ENCODE data around the gene HAGH. TPM values are rescaled to one million over a fixed set of nuclear protein-coding genes. Genes with fewer than 3 reads are reported as not detected.

Gene HAGH
- total RNA-seq, 1 experiment from 2014 or later: 36.0 TPM

DNA sequence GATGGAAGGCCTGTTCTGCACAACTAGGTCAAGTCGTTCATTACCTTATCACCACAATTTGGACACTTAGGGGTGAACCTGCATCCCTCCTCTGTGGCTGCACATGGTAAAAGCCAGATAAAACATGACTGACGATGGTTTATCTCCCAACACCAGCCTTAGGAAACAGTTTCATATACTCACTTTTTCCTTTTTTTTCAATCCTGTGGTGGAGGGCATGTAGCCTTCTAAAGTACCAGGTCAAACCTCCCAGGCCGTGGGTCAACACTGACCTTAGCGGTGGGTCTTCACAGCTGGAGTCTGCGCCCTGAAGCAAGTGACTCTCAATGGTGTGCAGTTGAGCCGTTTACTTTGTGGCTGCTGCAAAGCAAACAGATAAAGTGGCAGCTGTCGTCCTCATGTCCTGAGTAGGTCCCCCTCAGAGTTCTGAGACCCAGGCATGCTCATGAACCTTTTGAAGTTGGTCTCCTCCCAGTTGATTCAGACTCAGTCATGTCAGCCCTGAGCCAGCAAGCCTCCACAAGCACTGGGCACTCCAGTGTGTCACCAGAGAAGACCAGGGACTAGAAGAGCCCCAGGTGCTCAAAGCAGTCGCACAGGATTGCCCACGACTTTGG is 6.3 kb upstream of the HAGH start:
- H3K4me3 Mint-ChIP-seq: no peak overlapping the region
- H3K4me1 Mint-ChIP-seq: peaks cover 10% of the 10 kb centered on the region; the same call in 1 of the 2 replicates

DNA sequence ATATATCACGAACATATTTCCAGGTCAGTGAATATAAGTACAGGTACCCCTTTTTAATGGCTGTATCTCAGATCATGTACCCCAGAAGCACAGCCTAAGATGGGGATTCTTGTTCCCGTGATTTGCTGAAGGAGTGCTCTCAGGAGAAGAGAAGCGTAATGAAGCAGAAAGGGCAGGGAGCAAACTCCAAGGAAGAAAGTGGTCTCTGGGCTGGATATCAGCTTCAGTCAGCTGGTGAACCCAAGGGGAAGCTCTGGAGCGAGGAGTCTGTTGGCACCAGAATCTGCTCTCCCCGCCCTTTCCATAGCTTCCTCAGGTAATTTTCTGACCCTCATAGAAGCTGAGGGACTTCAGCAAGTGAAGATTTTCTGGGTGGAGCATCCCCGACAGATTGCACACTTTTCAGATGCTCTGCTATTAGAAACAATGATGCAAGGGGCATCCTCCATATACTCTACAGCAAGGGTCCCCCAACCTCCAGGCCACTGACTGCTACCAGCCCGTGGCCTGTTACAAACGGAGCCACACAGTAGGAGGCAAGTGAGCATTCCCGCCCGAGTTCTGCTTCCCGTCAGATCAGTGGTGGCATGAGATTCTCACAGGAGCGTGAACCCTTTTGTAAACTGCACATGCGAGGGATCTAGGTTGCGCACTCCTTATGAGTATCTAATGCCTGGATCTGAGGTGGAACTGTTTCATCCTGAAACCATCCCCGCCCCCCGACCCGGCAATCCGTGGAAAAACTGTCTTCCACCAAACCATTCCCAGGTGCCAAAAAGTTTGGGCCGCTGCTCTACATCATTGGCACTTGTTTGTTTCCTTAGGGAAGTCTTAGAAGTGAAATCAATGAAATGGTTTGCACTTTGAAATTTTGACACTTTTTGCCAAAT is 4.8 kb upstream of the HAGH start:
- CTCF ChIA-PET: no interaction called here
- peaks cover 3% of the 10 kb centered on the region for H3K27me3 Mint-ChIP-seq (ENCODE audit: low read depth)
- H3K4me1 Mint-ChIP-seq: peaks cover 15% of the 10 kb centered on the region
- no peak for DNase-seq (ENCODE audit: low spot score)
- no peaks in the 10 kb centered on the region for H3K36me3 Mint-ChIP-seq
- POLR2A ChIA-PET: no interaction called here
- TF ChIP-seq, protein P1, sequence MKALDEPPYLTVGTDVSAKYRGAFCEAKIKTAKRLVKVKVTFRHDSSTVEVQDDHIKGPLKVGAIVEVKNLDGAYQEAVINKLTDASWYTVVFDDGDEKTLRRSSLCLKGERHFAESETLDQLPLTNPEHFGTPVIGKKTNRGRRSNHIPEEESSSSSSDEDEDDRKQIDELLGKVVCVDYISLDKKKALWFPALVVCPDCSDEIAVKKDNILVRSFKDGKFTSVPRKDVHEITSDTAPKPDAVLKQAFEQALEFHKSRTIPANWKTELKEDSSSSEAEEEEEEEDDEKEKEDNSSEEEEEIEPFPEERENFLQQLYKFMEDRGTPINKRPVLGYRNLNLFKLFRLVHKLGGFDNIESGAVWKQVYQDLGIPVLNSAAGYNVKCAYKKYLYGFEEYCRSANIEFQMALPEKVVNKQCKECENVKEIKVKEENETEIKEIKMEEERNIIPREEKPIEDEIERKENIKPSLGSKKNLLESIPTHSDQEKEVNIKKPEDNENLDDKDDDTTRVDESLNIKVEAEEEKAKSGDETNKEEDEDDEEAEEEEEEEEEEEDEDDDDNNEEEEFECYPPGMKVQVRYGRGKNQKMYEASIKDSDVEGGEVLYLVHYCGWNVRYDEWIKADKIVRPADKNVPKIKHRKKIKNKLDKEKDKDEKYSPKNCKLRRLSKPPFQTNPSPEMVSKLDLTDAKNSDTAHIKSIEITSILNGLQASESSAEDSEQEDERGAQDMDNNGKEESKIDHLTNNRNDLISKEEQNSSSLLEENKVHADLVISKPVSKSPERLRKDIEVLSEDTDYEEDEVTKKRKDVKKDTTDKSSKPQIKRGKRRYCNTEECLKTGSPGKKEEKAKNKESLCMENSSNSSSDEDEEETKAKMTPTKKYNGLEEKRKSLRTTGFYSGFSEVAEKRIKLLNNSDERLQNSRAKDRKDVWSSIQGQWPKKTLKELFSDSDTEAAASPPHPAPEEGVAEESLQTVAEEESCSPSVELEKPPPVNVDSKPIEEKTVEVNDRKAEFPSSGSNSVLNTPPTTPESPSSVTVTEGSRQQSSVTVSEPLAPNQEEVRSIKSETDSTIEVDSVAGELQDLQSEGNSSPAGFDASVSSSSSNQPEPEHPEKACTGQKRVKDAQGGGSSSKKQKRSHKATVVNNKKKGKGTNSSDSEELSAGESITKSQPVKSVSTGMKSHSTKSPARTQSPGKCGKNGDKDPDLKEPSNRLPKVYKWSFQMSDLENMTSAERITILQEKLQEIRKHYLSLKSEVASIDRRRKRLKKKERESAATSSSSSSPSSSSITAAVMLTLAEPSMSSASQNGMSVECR (CRISPR knock-in tag; IDR thresholded peaks at IDR 0.05; ENCODE audit: borderline replicate concordance): no peak
- TF ChIP-seq JAZF1 (CRISPR knock-in tag; IDR thresholded peaks at IDR 0.05) (no peak), GTF2I (CRISPR knock-in tag; conservative IDR thresholded peaks at IDR 0.05) (no peak), SMAD3 (CRISPR knock-in tag; IDR thresholded peaks at IDR 0.05; ENCODE audit: borderline replicate concordance) (no peak), SP1 (CRISPR knock-in tag; conservative IDR thresholded peaks at IDR 0.05) (no peak), ZNF138 (CRISPR knock-in tag; conservative IDR thresholded peaks at IDR 0.05) (no peak)
- TF ChIP-seq, protein P2, sequence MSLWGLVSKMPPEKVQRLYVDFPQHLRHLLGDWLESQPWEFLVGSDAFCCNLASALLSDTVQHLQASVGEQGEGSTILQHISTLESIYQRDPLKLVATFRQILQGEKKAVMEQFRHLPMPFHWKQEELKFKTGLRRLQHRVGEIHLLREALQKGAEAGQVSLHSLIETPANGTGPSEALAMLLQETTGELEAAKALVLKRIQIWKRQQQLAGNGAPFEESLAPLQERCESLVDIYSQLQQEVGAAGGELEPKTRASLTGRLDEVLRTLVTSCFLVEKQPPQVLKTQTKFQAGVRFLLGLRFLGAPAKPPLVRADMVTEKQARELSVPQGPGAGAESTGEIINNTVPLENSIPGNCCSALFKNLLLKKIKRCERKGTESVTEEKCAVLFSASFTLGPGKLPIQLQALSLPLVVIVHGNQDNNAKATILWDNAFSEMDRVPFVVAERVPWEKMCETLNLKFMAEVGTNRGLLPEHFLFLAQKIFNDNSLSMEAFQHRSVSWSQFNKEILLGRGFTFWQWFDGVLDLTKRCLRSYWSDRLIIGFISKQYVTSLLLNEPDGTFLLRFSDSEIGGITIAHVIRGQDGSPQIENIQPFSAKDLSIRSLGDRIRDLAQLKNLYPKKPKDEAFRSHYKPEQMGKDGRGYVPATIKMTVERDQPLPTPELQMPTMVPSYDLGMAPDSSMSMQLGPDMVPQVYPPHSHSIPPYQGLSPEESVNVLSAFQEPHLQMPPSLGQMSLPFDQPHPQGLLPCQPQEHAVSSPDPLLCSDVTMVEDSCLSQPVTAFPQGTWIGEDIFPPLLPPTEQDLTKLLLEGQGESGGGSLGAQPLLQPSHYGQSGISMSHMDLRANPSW (CRISPR knock-in tag; conservative IDR thresholded peaks at IDR 0.05; ENCODE audit: low read depth): no peak
- TF ChIP-seq, protein P3, sequence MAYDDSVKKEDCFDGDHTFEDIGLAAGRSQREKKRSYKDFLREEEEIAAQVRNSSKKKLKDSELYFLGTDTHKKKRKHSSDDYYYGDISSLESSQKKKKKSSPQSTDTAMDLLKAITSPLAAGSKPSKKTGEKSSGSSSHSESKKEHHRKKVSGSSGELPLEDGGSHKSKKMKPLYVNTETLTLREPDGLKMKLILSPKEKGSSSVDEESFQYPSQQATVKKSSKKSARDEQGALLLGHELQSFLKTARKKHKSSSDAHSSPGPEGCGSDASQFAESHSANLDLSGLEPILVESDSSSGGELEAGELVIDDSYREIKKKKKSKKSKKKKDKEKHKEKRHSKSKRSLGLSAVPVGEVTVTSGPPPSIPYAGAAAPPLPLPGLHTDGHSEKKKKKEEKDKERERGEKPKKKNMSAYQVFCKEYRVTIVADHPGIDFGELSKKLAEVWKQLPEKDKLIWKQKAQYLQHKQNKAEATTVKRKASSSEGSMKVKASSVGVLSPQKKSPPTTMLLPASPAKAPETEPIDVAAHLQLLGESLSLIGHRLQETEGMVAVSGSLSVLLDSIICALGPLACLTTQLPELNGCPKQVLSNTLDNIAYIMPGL (CRISPR knock-in tag; IDR thresholded peaks at IDR 0.05): no peak
- no peak overlapping the region for H3K4me3 Mint-ChIP-seq
- no peaks in the 10 kb centered on the region for H3K9me3 Mint-ChIP-seq
- no peak for ATAC-seq
- no peak overlapping the region for H3K27ac Mint-ChIP-seq

More for the DNA sequence above, 6.3 kb upstream of the HAGH start:
- no peak for DNase-seq (ENCODE audit: low spot score)
- Mint-ChIP-seq H3K9me3 (no peaks in the 10 kb centered on the region), H3K27me3 (ENCODE audit: low read depth) (peaks cover 3% of the 10 kb centered on the region), H3K36me3 (no peaks in the 10 kb centered on the region), H3K27ac (no peak overlapping the region)
- TF ChIP-seq RORB (CRISPR knock-in tag; IDR thresholded peaks at IDR 0.05) (no peak), CREB1 (CRISPR knock-in tag; IDR thresholded peaks at IDR 0.05) (no peak)
- no peak for ATAC-seq
- ChIA-PET POLR2A (interaction anchor here (0.6 kb wide), 1 partner anchor 133 kb away, joined by 3 read pairs; no protein-coding TSS in a partner anchor), CTCF (no interaction called here)

DNA sequence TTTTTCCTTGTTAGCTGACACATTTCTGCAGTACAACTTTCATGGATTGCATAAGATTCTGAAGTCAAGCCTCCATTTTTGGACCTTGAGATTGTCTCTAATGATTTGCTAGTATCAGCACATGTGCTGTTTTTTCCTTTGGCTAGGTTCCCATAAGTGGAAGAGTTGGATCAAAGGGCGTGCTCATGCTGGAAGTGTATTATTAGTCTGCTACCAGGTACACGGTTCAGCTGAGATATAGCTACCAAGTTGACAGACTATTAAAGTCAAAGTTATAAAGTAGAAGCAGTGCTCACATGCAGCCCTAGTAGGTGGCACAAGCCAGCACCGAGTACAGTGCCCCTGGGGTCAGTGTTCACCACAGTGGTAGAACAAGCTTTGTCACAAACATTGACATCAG is 3.6 kb upstream of the HAGH start:
- Mint-ChIP-seq H3K9me3 (no peaks in the 10 kb centered on the region), H3K27me3 (ENCODE audit: low read depth) (peaks cover 2% of the 10 kb centered on the region), H3K4me1 (peaks cover 15% of the 10 kb centered on the region), H3K27ac (no peak overlapping the region), H3K36me3 (no peaks in the 10 kb centered on the region), H3K4me3 (no peak overlapping the region)
- ATAC-seq (no peak), DNase-seq (ENCODE audit: low spot score) (no peak)
- ChIA-PET CTCF (interaction anchor here (0.9 to 1.6 kb wide), 2 partner anchors 102 to 111 kb away, joined by 3 read pairs; no protein-coding TSS in a partner anchor), POLR2A (no interaction called here)
- no peak for TF ChIP-seq NR2C2 (CRISPR knock-in tag; IDR thresholded peaks at IDR 0.05)
- TF ChIP-seq, protein P4, sequence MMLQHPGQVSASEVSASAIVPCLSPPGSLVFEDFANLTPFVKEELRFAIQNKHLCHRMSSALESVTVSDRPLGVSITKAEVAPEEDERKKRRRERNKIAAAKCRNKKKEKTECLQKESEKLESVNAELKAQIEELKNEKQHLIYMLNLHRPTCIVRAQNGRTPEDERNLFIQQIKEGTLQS (CRISPR knock-in tag; conservative IDR thresholded peaks at IDR 0.05): no peak
- TF ChIP-seq ZNF423 (CRISPR knock-in tag; IDR thresholded peaks at IDR 0.05): no peak
- TF ChIP-seq, protein P5, sequence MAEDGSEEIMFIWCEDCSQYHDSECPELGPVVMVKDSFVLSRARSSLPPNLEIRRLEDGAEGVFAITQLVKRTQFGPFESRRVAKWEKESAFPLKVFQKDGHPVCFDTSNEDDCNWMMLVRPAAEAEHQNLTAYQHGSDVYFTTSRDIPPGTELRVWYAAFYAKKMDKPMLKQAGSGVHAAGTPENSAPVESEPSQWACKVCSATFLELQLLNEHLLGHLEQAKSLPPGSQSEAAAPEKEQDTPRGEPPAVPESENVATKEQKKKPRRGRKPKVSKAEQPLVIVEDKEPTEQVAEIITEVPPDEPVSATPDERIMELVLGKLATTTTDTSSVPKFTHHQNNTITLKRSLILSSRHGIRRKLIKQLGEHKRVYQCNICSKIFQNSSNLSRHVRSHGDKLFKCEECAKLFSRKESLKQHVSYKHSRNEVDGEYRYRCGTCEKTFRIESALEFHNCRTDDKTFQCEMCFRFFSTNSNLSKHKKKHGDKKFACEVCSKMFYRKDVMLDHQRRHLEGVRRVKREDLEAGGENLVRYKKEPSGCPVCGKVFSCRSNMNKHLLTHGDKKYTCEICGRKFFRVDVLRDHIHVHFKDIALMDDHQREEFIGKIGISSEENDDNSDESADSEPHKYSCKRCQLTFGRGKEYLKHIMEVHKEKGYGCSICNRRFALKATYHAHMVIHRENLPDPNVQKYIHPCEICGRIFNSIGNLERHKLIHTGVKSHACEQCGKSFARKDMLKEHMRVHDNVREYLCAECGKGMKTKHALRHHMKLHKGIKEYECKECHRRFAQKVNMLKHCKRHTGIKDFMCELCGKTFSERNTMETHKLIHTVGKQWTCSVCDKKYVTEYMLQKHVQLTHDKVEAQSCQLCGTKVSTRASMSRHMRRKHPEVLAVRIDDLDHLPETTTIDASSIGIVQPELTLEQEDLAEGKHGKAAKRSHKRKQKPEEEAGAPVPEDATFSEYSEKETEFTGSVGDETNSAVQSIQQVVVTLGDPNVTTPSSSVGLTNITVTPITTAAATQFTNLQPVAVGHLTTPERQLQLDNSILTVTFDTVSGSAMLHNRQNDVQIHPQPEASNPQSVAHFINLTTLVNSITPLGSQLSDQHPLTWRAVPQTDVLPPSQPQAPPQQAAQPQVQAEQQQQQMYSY (CRISPR knock-in tag; IDR thresholded peaks at IDR 0.05): no peak
- TF ChIP-seq FOXJ3 (CRISPR knock-in tag; IDR thresholded peaks at IDR 0.05; ENCODE audit: borderline replicate concordance): no peak
- TF ChIP-seq FOXP1 (CRISPR knock-in tag; IDR thresholded peaks at IDR 0.05; ENCODE audit: borderline replicate concordance): no peak

Data from WTC11 (cell line).